ENCODE measurements around the gene POU2AF1. TPM values are rescaled to one million over a fixed set of nuclear protein-coding genes. Genes with fewer than 3 reads are reported as not detected.

The POU2AF1 gene
- polyA plus RNA-seq, 1 donor from 2014 or later = not detected

DNA sequence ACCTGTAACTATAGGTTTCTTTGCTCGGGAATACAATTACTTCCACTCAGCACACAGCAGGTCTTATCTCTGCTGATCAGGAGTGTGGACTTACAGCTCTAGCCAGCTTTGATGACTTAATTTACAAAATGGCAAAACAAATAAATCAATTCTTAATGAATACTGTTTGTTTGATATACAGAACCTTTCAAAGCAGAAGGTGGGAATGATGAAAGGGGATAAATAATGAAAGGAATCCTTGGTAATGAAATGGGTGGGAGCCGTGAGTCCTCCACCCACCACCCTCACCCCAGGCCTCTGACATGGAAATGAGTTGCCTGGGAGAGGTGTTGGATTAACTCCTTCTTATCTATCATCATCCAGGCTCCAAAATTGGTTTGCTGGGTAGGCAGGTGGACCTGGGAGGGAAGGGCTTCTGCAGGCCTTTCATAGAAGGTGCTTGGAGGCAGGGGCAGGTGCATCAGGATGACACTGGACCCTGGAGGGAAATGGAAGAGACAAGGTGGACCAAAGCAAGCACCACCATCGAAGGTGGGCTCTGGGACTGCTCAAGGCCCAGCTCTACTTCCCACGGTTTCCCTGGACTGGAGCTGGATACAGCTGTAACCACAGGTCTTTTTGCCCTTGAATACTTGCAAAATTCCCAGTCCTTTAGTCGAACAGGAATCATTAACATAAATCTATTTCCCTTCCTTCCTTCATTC is 23.0 kb downstream of the POU2AF1 start:
- Histone ChIP-seq H3K9me2 (ENCODE audit: insufficient read depth, low read length) (no peaks in the 10 kb centered on the region), H2AFZ (ENCODE audit: low read depth, low read length) (no peak overlapping the region), H3K9me3 (ENCODE audit: low read length) (no peaks in the 10 kb centered on the region), H3K9ac (ENCODE audit: low read length) (no peak overlapping the region), H3K27ac (ENCODE audit: low read length) (no peak overlapping the region), H3K4me2 (ENCODE audit: low read length) (no peak overlapping the region), H3K79me2 (replicated peaks; ENCODE audit: insufficient read depth, low read length) (no peaks in the 10 kb centered on the region), H4K20me1 (ENCODE audit: insufficient read depth) (no peaks in the 10 kb centered on the region), H3K27me3 (ENCODE audit: insufficient read depth, low read depth, low read length) (no peaks in the 10 kb centered on the region), H3K36me3 (ENCODE audit: insufficient read depth, low read length) (no peaks in the 10 kb centered on the region), H3F3A (ENCODE audit: insufficient read depth, low read length, poor library complexity, severe bottlenecking) (no peaks in the 10 kb centered on the region), H3K4me3 (ENCODE audit: low read length) (no peak overlapping the region)
- TF ChIP-seq MXI1 (conservative IDR thresholded peaks at IDR 0.05; ENCODE audit: poor library complexity, severe bottlenecking) (no peak), SMC3 (conservative IDR thresholded peaks at IDR 0.05; ENCODE audit: poor library complexity) (no peak), TAF1 (IDR thresholded peaks at IDR 0.05; ENCODE audit: low read depth) (no peak), EP300 (conservative IDR thresholded peaks at IDR 0.05; ENCODE audit: poor library complexity, severe bottlenecking) (no peak), EZH2 (IDR thresholded peaks at IDR 0.05; ENCODE audit: borderline replicate concordance, insufficient read depth, low read length, poor library complexity, severe bottlenecking) (no peak), RAD21 (conservative IDR thresholded peaks at IDR 0.05) (no peak), POLR2AphosphoS5 (IDR thresholded peaks at IDR 0.05) (no peak)
- TF ChIP-seq, protein P1, sequence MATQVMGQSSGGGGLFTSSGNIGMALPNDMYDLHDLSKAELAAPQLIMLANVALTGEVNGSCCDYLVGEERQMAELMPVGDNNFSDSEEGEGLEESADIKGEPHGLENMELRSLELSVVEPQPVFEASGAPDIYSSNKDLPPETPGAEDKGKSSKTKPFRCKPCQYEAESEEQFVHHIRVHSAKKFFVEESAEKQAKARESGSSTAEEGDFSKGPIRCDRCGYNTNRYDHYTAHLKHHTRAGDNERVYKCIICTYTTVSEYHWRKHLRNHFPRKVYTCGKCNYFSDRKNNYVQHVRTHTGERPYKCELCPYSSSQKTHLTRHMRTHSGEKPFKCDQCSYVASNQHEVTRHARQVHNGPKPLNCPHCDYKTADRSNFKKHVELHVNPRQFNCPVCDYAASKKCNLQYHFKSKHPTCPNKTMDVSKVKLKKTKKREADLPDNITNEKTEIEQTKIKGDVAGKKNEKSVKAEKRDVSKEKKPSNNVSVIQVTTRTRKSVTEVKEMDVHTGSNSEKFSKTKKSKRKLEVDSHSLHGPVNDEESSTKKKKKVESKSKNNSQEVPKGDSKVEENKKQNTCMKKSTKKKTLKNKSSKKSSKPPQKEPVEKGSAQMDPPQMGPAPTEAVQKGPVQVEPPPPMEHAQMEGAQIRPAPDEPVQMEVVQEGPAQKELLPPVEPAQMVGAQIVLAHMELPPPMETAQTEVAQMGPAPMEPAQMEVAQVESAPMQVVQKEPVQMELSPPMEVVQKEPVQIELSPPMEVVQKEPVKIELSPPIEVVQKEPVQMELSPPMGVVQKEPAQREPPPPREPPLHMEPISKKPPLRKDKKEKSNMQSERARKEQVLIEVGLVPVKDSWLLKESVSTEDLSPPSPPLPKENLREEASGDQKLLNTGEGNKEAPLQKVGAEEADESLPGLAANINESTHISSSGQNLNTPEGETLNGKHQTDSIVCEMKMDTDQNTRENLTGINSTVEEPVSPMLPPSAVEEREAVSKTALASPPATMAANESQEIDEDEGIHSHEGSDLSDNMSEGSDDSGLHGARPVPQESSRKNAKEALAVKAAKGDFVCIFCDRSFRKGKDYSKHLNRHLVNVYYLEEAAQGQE (IDR thresholded peaks at IDR 0.05; ENCODE audit: borderline replicate concordance) = no peak
- TF ChIP-seq, protein P2, sequence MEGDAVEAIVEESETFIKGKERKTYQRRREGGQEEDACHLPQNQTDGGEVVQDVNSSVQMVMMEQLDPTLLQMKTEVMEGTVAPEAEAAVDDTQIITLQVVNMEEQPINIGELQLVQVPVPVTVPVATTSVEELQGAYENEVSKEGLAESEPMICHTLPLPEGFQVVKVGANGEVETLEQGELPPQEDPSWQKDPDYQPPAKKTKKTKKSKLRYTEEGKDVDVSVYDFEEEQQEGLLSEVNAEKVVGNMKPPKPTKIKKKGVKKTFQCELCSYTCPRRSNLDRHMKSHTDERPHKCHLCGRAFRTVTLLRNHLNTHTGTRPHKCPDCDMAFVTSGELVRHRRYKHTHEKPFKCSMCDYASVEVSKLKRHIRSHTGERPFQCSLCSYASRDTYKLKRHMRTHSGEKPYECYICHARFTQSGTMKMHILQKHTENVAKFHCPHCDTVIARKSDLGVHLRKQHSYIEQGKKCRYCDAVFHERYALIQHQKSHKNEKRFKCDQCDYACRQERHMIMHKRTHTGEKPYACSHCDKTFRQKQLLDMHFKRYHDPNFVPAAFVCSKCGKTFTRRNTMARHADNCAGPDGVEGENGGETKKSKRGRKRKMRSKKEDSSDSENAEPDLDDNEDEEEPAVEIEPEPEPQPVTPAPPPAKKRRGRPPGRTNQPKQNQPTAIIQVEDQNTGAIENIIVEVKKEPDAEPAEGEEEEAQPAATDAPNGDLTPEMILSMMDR (IDR thresholded peaks at IDR 0.05; ENCODE audit: poor library complexity, severe bottlenecking) = no peak

DNA sequence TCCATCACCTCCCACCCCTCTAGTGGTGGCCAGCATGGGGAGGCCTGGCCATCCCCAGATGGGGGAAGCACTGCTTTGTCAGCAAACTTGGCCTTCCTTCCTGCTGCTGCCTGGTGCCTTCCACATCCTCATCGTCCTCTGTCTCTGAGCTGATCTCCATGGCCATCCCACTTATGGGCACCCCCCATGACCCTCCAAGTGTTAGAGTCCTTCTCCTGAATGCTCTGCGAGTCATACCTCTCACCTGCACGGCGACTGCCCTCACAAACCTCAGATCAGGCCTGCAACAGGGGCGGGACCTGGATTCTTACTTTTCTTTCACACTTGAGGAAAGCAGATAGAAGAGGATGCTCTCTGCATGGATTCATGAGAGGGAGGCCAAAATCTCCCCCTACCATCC is 24.0 kb downstream of the POU2AF1 start:
- Histone ChIP-seq H3K36me3 (ENCODE audit: insufficient read depth, low read length) (no peaks in the 10 kb centered on the region), H3K4me2 (ENCODE audit: low read length) (no peak overlapping the region), H3K9ac (ENCODE audit: low read length) (no peak overlapping the region), H3K9me3 (ENCODE audit: low read length) (no peaks in the 10 kb centered on the region), H4K20me1 (ENCODE audit: insufficient read depth) (no peaks in the 10 kb centered on the region), H3K4me3 (ENCODE audit: low read length) (no peak overlapping the region), H2AFZ (ENCODE audit: low read depth, low read length) (no peak overlapping the region), H3K27me3 (ENCODE audit: insufficient read depth, low read depth, low read length) (no peaks in the 10 kb centered on the region), H3K79me2 (replicated peaks; ENCODE audit: insufficient read depth, low read length) (no peaks in the 10 kb centered on the region), H3F3A (ENCODE audit: insufficient read depth, low read length, poor library complexity, severe bottlenecking) (no peaks in the 10 kb centered on the region), H3K27ac (ENCODE audit: low read length) (no peak overlapping the region), H3K9me2 (ENCODE audit: insufficient read depth, low read length) (no peaks in the 10 kb centered on the region)
- TF ChIP-seq MXI1 (conservative IDR thresholded peaks at IDR 0.05; ENCODE audit: poor library complexity, severe bottlenecking) = no peak
- no peak for TF ChIP-seq TAF1 (IDR thresholded peaks at IDR 0.05; ENCODE audit: low read depth)
